GM18858 (cell line): ENCODE results near the gene WDR18.

Experiments
- ATAC-seq: cut with Tn5 transposase; IDR thresholded peaks from one replicate; pipeline ENCODE4 v1.9.1; 2021; ENCODE audit not compliant: unreplicated experiment

WDR18 gene, protein sequence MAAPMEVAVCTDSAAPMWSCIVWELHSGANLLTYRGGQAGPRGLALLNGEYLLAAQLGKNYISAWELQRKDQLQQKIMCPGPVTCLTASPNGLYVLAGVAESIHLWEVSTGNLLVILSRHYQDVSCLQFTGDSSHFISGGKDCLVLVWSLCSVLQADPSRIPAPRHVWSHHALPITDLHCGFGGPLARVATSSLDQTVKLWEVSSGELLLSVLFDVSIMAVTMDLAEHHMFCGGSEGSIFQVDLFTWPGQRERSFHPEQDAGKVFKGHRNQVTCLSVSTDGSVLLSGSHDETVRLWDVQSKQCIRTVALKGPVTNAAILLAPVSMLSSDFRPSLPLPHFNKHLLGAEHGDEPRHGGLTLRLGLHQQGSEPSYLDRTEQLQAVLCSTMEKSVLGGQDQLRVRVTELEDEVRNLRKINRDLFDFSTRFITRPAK

GRCh38 chr19:984165-984967 lies at the start of gene WDR18:
WDR18 (plus strand) TSS chr19:984345; CDS start chr19:984354, 9 bp downstream.
- peak; percentile 38 for ATAC-seq

DNA sequence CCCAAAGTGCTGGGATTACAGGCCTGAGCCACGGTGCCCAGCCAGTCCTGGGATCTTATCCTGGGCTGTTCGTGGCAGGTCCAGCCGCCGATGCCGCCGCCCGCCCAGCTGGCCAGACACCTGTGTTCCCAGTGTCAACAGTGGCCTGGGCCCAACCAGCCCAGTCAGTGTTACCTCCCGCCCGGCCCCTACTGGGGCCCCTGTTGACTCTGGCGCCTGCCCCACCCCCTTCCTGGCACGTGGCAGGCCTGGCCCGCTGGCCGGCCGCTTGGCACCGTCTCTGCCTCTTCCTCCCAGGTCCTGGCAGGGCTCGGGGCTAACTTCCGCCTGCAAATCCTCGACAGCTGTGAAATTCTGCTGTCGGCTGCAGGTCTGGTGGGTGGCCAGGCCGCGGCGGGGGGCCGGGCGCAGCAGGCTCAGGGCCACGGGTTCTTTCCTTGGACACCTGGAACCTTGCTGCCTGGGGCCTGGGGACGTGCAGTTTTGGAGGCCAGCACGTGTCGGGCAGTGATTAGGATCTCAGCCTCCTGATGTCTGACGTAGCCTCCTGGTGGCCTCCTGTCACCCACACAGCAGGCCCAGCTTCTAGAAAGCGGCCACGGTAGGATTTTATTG lies 49.2 kb upstream of the WDR18 start:
- ATAC-seq, result no peak

- no peak for ATAC-seq
These were observed 48.0 kb upstream of the WDR18 start for GRCh38 chr19:936175-936546.

- ATAC-seq, result no peak
These were observed 46.9 kb upstream of the WDR18 start for GRCh38 chr19:937259-937694.

GRCh38 chr19:938233-938923 lies 45.8 kb upstream of the WDR18 start:
- ATAC-seq, result no peak

DNA sequence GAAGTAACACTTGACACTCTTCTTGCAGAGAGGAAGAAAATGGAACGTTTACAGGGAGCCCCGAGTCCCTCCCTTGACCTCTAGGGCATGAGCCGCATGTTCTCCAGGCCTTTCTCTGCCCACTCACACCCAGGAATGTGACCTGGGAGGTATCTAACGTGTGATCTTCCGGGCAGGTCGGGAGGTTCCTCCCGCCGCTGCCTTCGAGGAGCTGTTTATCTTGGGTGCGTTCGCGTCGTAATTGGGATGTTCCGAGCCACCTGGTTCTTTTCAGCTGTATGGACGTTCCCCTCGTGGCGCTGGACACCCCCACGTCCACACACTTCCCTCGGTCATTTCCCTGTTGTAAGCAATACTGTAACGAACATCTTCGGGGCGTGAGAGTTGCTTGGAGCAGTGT lies 44.7 kb upstream of the WDR18 start:
- no peak for ATAC-seq

GRCh38 chr19:939922-940321 lies 44.2 kb upstream of the WDR18 start:
- ATAC-seq, result no peak

GRCh38 chr19:940591-941291 lies 43.4 kb upstream of the WDR18 start:
- ATAC-seq, result no peak

DNA sequence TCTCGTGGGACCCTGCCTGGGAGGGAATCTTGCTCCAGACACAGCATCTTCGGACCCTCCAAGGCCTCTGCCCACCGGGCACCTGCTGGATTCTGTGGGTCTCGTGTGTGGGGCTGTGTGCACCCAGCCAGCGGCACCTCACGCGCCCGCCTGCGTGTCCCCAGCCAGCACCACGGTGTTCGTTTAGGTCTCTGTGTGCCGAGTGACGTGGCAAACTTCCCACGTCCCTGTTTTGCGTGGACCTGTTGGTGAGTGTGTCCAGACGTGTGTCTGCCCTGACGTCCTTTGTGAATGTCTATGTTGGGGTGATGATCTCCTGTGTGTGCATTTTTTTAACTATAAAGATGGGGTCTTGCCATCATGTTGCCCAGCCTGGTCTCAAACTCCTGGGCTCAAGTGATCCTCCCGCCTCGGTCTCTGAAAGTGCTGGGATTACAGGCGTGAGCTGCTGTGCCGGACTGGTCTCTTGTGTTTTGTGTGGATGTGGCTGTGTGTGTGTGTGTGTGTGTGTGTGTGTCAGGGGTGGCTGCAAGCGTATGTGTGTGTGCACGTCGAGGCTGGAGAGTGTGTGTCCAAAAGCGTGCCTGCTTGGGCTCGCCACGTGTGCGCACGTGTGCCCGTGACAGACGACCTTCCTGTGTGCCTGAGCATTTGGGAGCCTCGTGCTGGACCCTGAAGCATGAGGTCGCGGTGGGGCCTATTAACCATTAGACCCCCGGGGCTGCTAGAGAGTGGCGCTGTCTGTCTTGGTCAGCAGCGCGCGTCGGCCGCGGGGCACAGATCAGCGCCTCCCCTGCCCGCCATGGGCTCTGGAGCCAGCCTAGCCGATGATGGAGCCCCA lies 42.6 kb upstream of the WDR18 start:
- no peak for ATAC-seq

DNA sequence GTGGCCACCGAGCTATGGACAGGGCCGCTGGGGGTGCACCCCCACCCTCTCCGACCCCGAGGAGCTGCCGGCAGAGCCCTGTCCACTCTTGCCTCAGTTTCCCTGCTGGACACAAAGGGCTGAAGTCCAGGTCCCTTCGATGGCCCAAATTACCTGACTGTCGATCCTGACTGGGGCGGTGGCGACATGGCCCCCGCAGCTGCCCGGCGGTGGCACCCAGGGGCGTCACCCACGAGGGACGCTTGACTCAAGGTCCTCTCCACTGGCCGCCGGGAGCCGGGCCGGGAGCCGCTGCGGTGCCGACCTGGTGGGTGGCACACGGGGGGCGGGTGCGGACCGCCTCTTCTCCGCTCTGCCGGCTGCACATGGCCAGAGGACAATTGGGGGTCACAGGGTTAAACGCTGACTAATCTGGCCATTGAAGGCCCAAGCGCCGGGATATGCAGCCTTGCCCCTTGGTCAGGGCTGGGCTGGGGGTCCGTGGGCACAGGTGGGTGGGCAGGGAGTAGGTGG lies 42.0 kb upstream of the WDR18 start:
- no peak for ATAC-seq

DNA sequence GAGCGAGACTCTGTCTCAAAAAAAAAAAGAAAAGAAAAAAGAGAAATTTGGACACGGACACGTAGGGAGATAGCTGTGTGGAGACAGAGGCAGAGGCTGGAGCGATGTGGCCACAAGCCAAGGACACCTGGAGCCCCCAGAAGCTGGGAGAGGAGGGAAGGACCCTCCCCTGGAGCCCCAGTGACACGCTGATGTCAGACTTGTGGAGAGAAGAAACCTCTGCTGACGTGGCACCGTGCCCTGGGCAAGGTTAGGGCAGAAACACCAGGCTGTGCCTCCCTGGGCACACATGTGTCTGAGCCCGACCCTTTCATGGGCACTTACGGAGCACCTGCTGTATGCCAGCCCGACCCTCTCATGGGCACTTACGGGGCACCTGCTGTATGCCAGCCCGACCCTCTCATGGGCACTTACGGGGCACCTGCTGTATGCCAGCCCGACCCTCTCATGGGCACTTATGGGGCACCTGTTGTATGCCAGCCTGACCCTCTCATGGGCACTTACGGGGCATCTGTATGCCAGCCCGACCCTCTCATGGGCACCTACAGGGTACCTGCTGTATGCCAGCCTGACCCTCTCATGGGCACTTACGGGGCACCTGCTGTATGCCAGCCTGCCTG lies 40.5 kb upstream of the WDR18 start:
- ATAC-seq, result no peak

- ATAC-seq, result no peak
These were observed 40.0 kb upstream of the WDR18 start for GRCh38 chr19:944171-944567.

- ATAC-seq, result no peak
These were observed 39.4 kb upstream of the WDR18 start for GRCh38 chr19:944663-945241.

- no peak for ATAC-seq
These were observed 38.5 kb upstream of the WDR18 start for GRCh38 chr19:945401-946252.

DNA sequence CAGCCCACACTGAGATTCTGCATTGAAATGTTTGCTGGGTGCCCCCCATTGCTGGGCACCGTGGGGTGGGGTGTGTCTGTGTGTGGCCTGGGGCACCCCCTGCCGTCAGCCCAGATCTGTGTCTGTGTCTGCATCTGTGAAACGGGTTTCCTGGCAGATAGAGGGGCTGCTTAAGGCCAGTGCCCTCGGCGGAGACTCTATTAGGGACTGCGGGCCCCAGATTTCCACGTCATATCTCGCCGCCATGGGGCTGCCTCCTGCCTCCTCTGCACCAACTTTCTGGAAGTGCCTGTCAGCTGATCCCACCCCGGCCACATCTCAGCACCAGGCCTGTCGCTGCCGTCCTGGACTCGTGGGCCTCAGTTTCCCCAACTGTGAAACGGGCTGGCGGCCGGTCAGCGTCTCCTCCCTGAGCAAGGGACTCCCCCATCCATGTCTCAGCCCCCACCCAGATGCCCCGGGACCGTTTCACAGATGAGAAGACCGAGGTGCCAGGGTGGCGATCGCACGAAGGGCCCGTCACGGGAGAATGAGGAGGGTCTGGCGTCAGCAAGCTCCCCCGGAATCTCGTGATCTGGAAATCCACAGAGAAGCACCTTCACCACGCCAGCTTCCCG lies 36.9 kb upstream of the WDR18 start:
- ATAC-seq, result peak; percentile 20

- peak; percentile 60 for ATAC-seq
These were observed 36.2 kb upstream of the WDR18 start for GRCh38 chr19:947707-948539.
